H1 (cell line): ENCODE results near the gene ANAPC16. TPM values are rescaled to one million over a fixed set of nuclear protein-coding genes. Genes with fewer than 3 reads are reported as not detected.

Source experiments
- CTCF ChIA-PET: fragments of 300-600 bp; sonication (Branson Sonifier 250); formaldehyde crosslinking; loops from one replicate; lab custom pipeline; 2021; ENCODE audit not compliant: partially characterized antibody; lab: Charles Lee
- POLR2A ChIA-PET: fragments of 300-600 bp; sonication (Branson Sonifier 250); formaldehyde crosslinking; loops from one replicate; lab custom pipeline; 2021; ENCODE audit warnings: inconsistent platforms; ENCODE audit not compliant: partially characterized antibody; lab: Charles Lee
- DNase-seq, 2 experiments: peaks; one replicate each; pipeline versions ENCODE4 v3.0.0 to v3.0.0-alpha.2; 2010 to 2022; ENCODE audit warnings: low spot score in 2 of 2, low read depth in 1 of 2, mixed read lengths in 1 of 2
- FAIRE-seq: peaks from 2 replicates; lab custom pipeline; 2011; peaks lifted over from hg19 to GRCh38; lab: Jason Lieb, UNC
- H2AFZ ChIP-seq: 2 replicates; pipeline ENCODE4 v1.8.1; 2012; ENCODE audit warnings: low read length, inconsistent platforms
- H2AK5ac ChIP-seq: 2 replicates; pipeline ENCODE4 v1.6.1; 2013; ENCODE audit warnings: low read depth, low read length
- H2BK120ac ChIP-seq: replicated peaks from 2 replicates; pipeline ENCODE3; 2013; ENCODE audit warnings: low read depth, low read length, inconsistent platforms
- H2BK12ac ChIP-seq: 2 replicates; pipeline ENCODE4 v1.6.1; 2013; ENCODE audit warnings: low read depth, low read length
- H2BK15ac ChIP-seq: 2 replicates; pipeline ENCODE4 v1.6.1; 2013; ENCODE audit warnings: low read length
- H2BK20ac ChIP-seq: 2 replicates; pipeline ENCODE4 v1.6.1; 2013; ENCODE audit warnings: low read length
- H2BK5ac ChIP-seq: 2 replicates; pipeline ENCODE4 v1.6.1; 2013; ENCODE audit warnings: low read depth, low read length
- H3K14ac ChIP-seq: 2 replicates; pipeline ENCODE4 v1.6.1; 2013; ENCODE audit warnings: inconsistent platforms; ENCODE audit not compliant: insufficient read length
- H3K18ac ChIP-seq: 2 replicates; pipeline ENCODE4 v1.6.1; 2013; ENCODE audit warnings: low read length; ENCODE audit errors: extremely low read depth
- H3K23ac ChIP-seq: 2 replicates; pipeline ENCODE4 v1.6.1; 2013; ENCODE audit warnings: inconsistent platforms; ENCODE audit not compliant: insufficient read length
- H3K23me2 ChIP-seq: 2 replicates; pipeline ENCODE4 v1.6.1; 2013; ENCODE audit warnings: low read depth, low read length
- H3K27ac ChIP-seq: 2 replicates; pipeline ENCODE4 v1.6.1; 2011; ENCODE audit warnings: low read depth, low read length, inconsistent platforms
- H3K27me3 ChIP-seq, 4 experiments: replicated peaks in 1 of 4; 1 replicate in 1 of 4; 2 replicates in 3 of 4; pipeline versions ENCODE4 v1.6.1 to v1.8.1; 2011 to 2013; ENCODE audit warnings: low read length in 3 of 4, mild to moderate bottlenecking in 3 of 4, inconsistent platforms in 2 of 4, mixed read lengths in 2 of 4, moderate library complexity in 1 of 4; ENCODE audit not compliant: control insufficient read depth in 3 of 4, insufficient read depth in 3 of 4; ENCODE audit errors: extremely low read depth in 1 of 4
- H3K36me3 ChIP-seq, 4 experiments: 2 replicates each; pipeline versions ENCODE4 v1.6.1 to v1.8.1; 2011 to 2013; ENCODE audit warnings: mild to moderate bottlenecking in 4 of 4, low read length in 3 of 4, moderate library complexity in 2 of 4, control low read depth in 1 of 4, inconsistent platforms in 1 of 4; ENCODE audit not compliant: insufficient read depth in 4 of 4, control insufficient read depth in 2 of 4
- H3K4ac ChIP-seq: replicated peaks from 2 replicates; pipeline ENCODE3; 2013; ENCODE audit warnings: low read length, low read depth, mixed read lengths, inconsistent platforms; ENCODE audit not compliant: insufficient read length
- H3K4me1 ChIP-seq, 4 experiments: replicated peaks in 1 of 4; 1 replicate in 1 of 4; 2 replicates in 3 of 4; pipeline versions ENCODE4 v1.6.1 to v1.8.1; 2011 to 2013; ENCODE audit warnings: low read length in 3 of 4, inconsistent platforms in 2 of 4, mixed read lengths in 1 of 4; ENCODE audit not compliant: insufficient read depth in 4 of 4, control insufficient read depth in 3 of 4
- H3K4me2 ChIP-seq, 2 experiments: 2 replicates each; pipeline versions ENCODE4 v1.6.1 to v1.8.1; 2011 to 2013; ENCODE audit warnings: low read depth in 2 of 2, low read length in 2 of 2, control low read depth in 1 of 2, inconsistent platforms in 1 of 2, mild to moderate bottlenecking in 1 of 2; ENCODE audit not compliant: insufficient read depth in 1 of 2
- H3K4me3 ChIP-seq, 4 experiments: fragments of 200-600, 300-600 bp in 1 of 4; sonication (generic), shearing (Covaris generic), sonication (Bioruptor Twin) in 1 of 4; 2 replicates each; pipeline versions ENCODE4 v1.5.1 to v1.8.1; 2011 to 2016; ENCODE audit warnings: low read length in 4 of 4, low read depth in 3 of 4, control low read depth in 2 of 4, inconsistent platforms in 2 of 4, mild to moderate bottlenecking in 2 of 4, mixed read lengths in 1 of 4, moderate library complexity in 1 of 4; ENCODE audit not compliant: insufficient read depth in 2 of 4; ENCODE audit errors: extremely low read depth in 1 of 4
- H3K56ac ChIP-seq: replicated peaks from 2 replicates; pipeline ENCODE3; 2013; ENCODE audit warnings: low read depth, mild to moderate bottlenecking, mixed read lengths, low read length, inconsistent platforms; ENCODE audit not compliant: insufficient read length
- H3K79me1 ChIP-seq: 2 replicates; pipeline ENCODE4 v1.6.1; 2013; ENCODE audit warnings: low read depth, low read length, control low read depth
- H3K79me2 ChIP-seq, 2 experiments: 2 replicates each; pipeline versions ENCODE4 v1.6.1 to v1.8.1; 2012 to 2013; ENCODE audit warnings: low read length in 2 of 2, mild to moderate bottlenecking in 2 of 2, inconsistent platforms in 1 of 2; ENCODE audit not compliant: insufficient read depth in 2 of 2, control insufficient read depth in 1 of 2
- H3K9ac ChIP-seq, 4 experiments: replicated peaks in 1 of 4; 1 replicate in 1 of 4; 2 replicates in 3 of 4; pipeline versions ENCODE4 v1.6.1 to v1.8.1; 2011 to 2013; ENCODE audit warnings: low read depth in 3 of 4, low read length in 3 of 4, control low read depth in 2 of 4, mild to moderate bottlenecking in 2 of 4, moderate library complexity in 2 of 4, inconsistent platforms in 1 of 4; ENCODE audit errors: extremely low read depth in 1 of 4
- H3K9me3 ChIP-seq, 2 experiments: 2 replicates each; pipeline versions ENCODE4 v1.6.1 to v1.8.1; 2012 to 2013; ENCODE audit warnings: mild to moderate bottlenecking in 2 of 2, moderate library complexity in 2 of 2, control low read depth in 1 of 2, inconsistent platforms in 1 of 2, low read depth in 1 of 2, low read length in 1 of 2, mixed read lengths in 1 of 2; ENCODE audit not compliant: insufficient read depth in 2 of 2
- H4K20me1 ChIP-seq, 2 experiments: replicated peaks in 1 of 2; 2 replicates each; pipeline versions ENCODE3 to v1.8.1; 2011 to 2013; ENCODE audit warnings: inconsistent platforms in 2 of 2, low read length in 2 of 2, mild to moderate bottlenecking in 1 of 2; ENCODE audit not compliant: insufficient read depth in 2 of 2, control insufficient read depth in 1 of 2
- H4K5ac ChIP-seq: 2 replicates; pipeline ENCODE4 v1.6.1; 2013; ENCODE audit warnings: low read length, low read depth, mixed read lengths, inconsistent platforms; ENCODE audit not compliant: insufficient read length
- H4K8ac ChIP-seq: 2 replicates; pipeline ENCODE4 v1.8.0; 2013; ENCODE audit warnings: mild to moderate bottlenecking, moderate library complexity, low read length, inconsistent platforms; ENCODE audit not compliant: insufficient read depth; ENCODE audit errors: extremely low read depth
- H4K91ac ChIP-seq: replicated peaks from 2 replicates; pipeline ENCODE3; 2013; ENCODE audit warnings: low read length, mixed read lengths, inconsistent platforms; ENCODE audit not compliant: insufficient read length
- CBX8 ChIP-seq: fragments of 300-800, 300-1000 bp; sonication (generic); IDR thresholded peaks from 2 replicates; pipeline ENCODE4 v1.7.1; 2016; ENCODE audit warnings: low read depth, low read length, borderline replicate concordance
- CTCF ChIP-seq, 3 experiments: IDR thresholded peaks; 1 replicate in 2 of 3; 2 replicates in 1 of 3; pipeline versions ENCODE4 v1.5.1 to v1.6.1; 2011; ENCODE audit warnings: low read length in 3 of 3, mild to moderate bottlenecking in 3 of 3, inconsistent platforms in 2 of 3, low read depth in 1 of 3, moderate library complexity in 1 of 3; ENCODE audit not compliant: insufficient read depth in 1 of 3; ENCODE audit errors: control extremely low read depth in 1 of 3
- EP300 ChIP-seq, 2 experiments: IDR thresholded peaks; 1 replicate in 1 of 2; 2 replicates in 1 of 2; pipeline ENCODE4 v1.6.1; 2011 to 2012; ENCODE audit warnings: low read depth in 2 of 2, low read length in 2 of 2, mild to moderate bottlenecking in 2 of 2, borderline replicate concordance in 1 of 2, inconsistent platforms in 1 of 2, moderate library complexity in 1 of 2
- HDAC6 ChIP-seq: IDR thresholded peaks from one replicate; pipeline ENCODE4 v1.7.1; 2012; ENCODE audit warnings: low read depth, mild to moderate bottlenecking, inconsistent platforms, low read length, moderate library complexity
- KDM4A ChIP-seq: IDR thresholded peaks from one replicate; pipeline ENCODE4 v1.7.1; 2012; ENCODE audit warnings: low read depth, mild to moderate bottlenecking, moderate library complexity, low read length, inconsistent platforms; ENCODE audit not compliant: severe bottlenecking
- POU5F1 ChIP-seq: IDR thresholded peaks from 2 replicates; pipeline ENCODE4 v1.6.1; 2011; ENCODE audit warnings: low read depth, mild to moderate bottlenecking, low read length, moderate library complexity
- SP2 ChIP-seq: IDR thresholded peaks from 2 replicates; pipeline ENCODE4 v1.6.1; 2012; ENCODE audit warnings: mild to moderate bottlenecking, low read length, inconsistent platforms
- WGBS, 2 experiments: shearing (Covaris generic) in 1 of 2; methylation state at CpG; one replicate each; pipeline versions ENCODE4 v1.1.6 to v1.1.7; 2013 to 2015; ENCODE audit warnings: low lambda C conversion rate in 2 of 2, mixed read lengths in 2 of 2, inconsistent platforms in 1 of 2, low coverage in 1 of 2, missing lambda C conversion rate in 1 of 2; ENCODE audit not compliant: insufficient replicate concordance in 2 of 2, insufficient coverage in 1 of 2, insufficient read length in 1 of 2; ENCODE audit errors: extremely low coverage in 1 of 2, missing lambda C conversion rate in 1 of 2; 5-methylcytosine and 5-hydroxymethylcytosine counted together
- polyA plus RNA-seq, 7 experiments: library from polyadenylated mRNA; depleted of rRNA in 3 of 7; stranded (reverse) in 5 of 7; unstranded in 2 of 7; fragments of >200 nt in 5 of 7; fragments of 200-250 nt in 2 of 7; gene quantifications; 1 replicate in 5 of 7; 2 replicates in 1 of 7; 4 replicates in 1 of 7; pipeline versions ENCODE4 v1.2.1 to v1.2.3, GENCODE V29; 2011 to 2013; ENCODE audit warnings: missing spikeins in 2 of 7, mixed read lengths in 2 of 7
- total RNA-seq: library from RNA; stranded (reverse); fragmentation: NEBNext Ultra II Directional; extraction: Animal tissue kit (Norgen Biotek cat#: 25700); gene quantifications from 2 replicates; pipeline ENCODE4 v1.2.1, GENCODE V29; 2021

The ANAPC16 gene
- total and polyA plus RNA-seq, 2 of the 8 experiments (the other 6 are each of a cell fraction or from before 2014, with no cell fraction given): 53.1 to 57.4 TPM

GRCh38 chr10:72251635-72252034 is 35.8 kb downstream of the ANAPC16 start:
- H3K79me2 ChIP-seq: no peaks in the 10 kb centered on the region
- no peak overlapping the region for H3K4ac ChIP-seq
- no peak overlapping the region for H3K4me3 ChIP-seq
- POLR2A ChIA-PET: interaction anchor here (24.2 kb wide), 1 partner anchor 25 kb away, joined by 673 read pairs; the partner anchor contains the start of gene DDIT4
- no peak for DNase-seq
- no peaks in the 10 kb centered on the region for H3K23me2 ChIP-seq
- no peak overlapping the region for H3K56ac ChIP-seq
- no peak overlapping the region for H4K5ac ChIP-seq
- no peak overlapping the region for H4K91ac ChIP-seq
- H4K20me1 ChIP-seq: no peaks in the 10 kb centered on the region
- H2AFZ ChIP-seq: no peak overlapping the region
- no peaks in the 10 kb centered on the region for H3K36me3 ChIP-seq
- H2AK5ac ChIP-seq: no peak overlapping the region
- H3K9me3 ChIP-seq: no peaks in the 10 kb centered on the region
- H3K27me3 ChIP-seq: no peaks in the 10 kb centered on the region
- WGBS, 2 experiments: 91% methylated on average over 6 of the region's 6 CpGs; no CpG with 5 or more reads in 1 of the 2 experiments
- peak overlapping the region; percentile 80; the same call in 1 of the 2 replicates for H2BK20ac ChIP-seq
- no peak overlapping the region for H3K18ac ChIP-seq
- no peak overlapping the region for H2BK5ac ChIP-seq
- H3K27ac ChIP-seq: no peak overlapping the region
- H2BK120ac ChIP-seq: no peak overlapping the region
- H3K4me1 ChIP-seq: peaks cover 13 to 21% (median 16%) of the 10 kb centered on the region in 4 experiments
- H3K9ac ChIP-seq: no peak overlapping the region
- H3K79me1 ChIP-seq: no peaks in the 10 kb centered on the region
- H3K14ac ChIP-seq: no peak overlapping the region
- H4K8ac ChIP-seq: no peak overlapping the region
- no peak overlapping the region for H3K23ac ChIP-seq
- H2BK12ac ChIP-seq: 0 out of 2 replicates have a peak overlapping the region, but pooled peaks have one; percentile 23
- no peak for FAIRE-seq
- TF ChIP-seq POU5F1: no peak
- TF ChIP-seq SP2: no peak
- no peak for TF ChIP-seq CBX8
- no peak for TF ChIP-seq KDM4A
- TF ChIP-seq CTCF (IDR thresholded peaks at IDR 0.05; ENCODE audit: control extremely low read depth in 1 of 3, insufficient read depth in 1 of 3, low read depth in 1 of 3, low read length in 3 of 3): no peak
- TF ChIP-seq HDAC6: no peak
- TF ChIP-seq EP300 (IDR thresholded peaks at IDR 0.05; ENCODE audit: borderline replicate concordance in 1 of 2, low read depth in 2 of 2, low read length in 2 of 2): no peak
- H2BK15ac ChIP-seq: peak overlapping the region; percentile 61; the same call in 1 of the 2 replicates
- CTCF ChIA-PET: interaction anchor here (0.5 to 1.1 kb wide), 2 partner anchors 354 to 355 kb away, joined by 3 read pairs; no protein-coding TSS in a partner anchor
- H3K4me2 ChIP-seq: no peak overlapping the region
